Measurements from ENCODE around the gene STBD1.

- TF ChIP-seq, protein P1, sequence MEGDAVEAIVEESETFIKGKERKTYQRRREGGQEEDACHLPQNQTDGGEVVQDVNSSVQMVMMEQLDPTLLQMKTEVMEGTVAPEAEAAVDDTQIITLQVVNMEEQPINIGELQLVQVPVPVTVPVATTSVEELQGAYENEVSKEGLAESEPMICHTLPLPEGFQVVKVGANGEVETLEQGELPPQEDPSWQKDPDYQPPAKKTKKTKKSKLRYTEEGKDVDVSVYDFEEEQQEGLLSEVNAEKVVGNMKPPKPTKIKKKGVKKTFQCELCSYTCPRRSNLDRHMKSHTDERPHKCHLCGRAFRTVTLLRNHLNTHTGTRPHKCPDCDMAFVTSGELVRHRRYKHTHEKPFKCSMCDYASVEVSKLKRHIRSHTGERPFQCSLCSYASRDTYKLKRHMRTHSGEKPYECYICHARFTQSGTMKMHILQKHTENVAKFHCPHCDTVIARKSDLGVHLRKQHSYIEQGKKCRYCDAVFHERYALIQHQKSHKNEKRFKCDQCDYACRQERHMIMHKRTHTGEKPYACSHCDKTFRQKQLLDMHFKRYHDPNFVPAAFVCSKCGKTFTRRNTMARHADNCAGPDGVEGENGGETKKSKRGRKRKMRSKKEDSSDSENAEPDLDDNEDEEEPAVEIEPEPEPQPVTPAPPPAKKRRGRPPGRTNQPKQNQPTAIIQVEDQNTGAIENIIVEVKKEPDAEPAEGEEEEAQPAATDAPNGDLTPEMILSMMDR (conservative IDR thresholded peaks at IDR 0.05; ENCODE audit: low read depth, low read length): no peak
- no peak for TF ChIP-seq EZH2 (IDR thresholded peaks at IDR 0.05; ENCODE audit: low read length, unreplicated experiment)
- no peak for TF ChIP-seq EZH2phosphoT487 (IDR thresholded peaks at IDR 0.05; ENCODE audit: borderline replicate concordance, low read length)
These were observed 1.1 kb downstream of the STBD1 start for GRCh38 chr4:76307660-76308014.

Data from PC-3 (cell line).